Fibroblast of the aortic adventitia (primary cell): Measurements from ENCODE around the gene SLC2A13. TPM values are rescaled to one million over a fixed set of nuclear protein-coding genes. Genes with fewer than 3 reads are reported as not detected.

Experiments
- DNase-seq: peaks from one replicate; pipeline ENCODE4 v3.0.0-alpha.2; 2010; ENCODE audit warnings: low read depth
- H3K4me3 ChIP-seq: 2 replicates; pipeline ENCODE4 v1.5.1; 2011; ENCODE audit warnings: low read depth, mild to moderate bottlenecking, control low read depth, low read length, moderate library complexity
- CTCF ChIP-seq: IDR thresholded peaks from 2 replicates; pipeline ENCODE4 v1.5.1; 2011; ENCODE audit warnings: mild to moderate bottlenecking, low read length, control low read depth, inconsistent platforms; ENCODE audit not compliant: insufficient read depth
- total RNA-seq: library from RNA; depleted of rRNA; stranded (reverse); fragments of >200 nt; gene quantifications from 2 replicates; pipeline ENCODE4 v1.2.3, GENCODE V29; 2012; ENCODE audit warnings: low replicate concordance

SLC2A13 gene
- 9.4 and 16.6 TPM in 2 replicates for total RNA-seq

- peak within 1 kb of the TSS; percentile 82 for H3K4me3 ChIP-seq
- DNase-seq: peak; percentile 56
- no peak for TF ChIP-seq CTCF
Observed at GRCh38 chr12:40105515-40106201, at the start of gene SLC2A13. SLC2A13 (minus strand) TSS chr12:40106081; CDS start chr12:40105808, 273 bp downstream.

GRCh38 chr12:40154381-40154780 lies 48.5 kb upstream of the SLC2A13 start:
- no peak overlapping the region for H3K4me3 ChIP-seq
- DNase-seq: no peak
- no peak for TF ChIP-seq CTCF

- TF ChIP-seq CTCF: no peak
- no peak for DNase-seq
- H3K4me3 ChIP-seq: no peak overlapping the region
Observed at GRCh38 chr12:40153432-40153831, 47.6 kb upstream of the SLC2A13 start.

- DNase-seq: peak; percentile 71
- TF ChIP-seq CTCF: peak; percentile 82
- H3K4me3 ChIP-seq: no peak overlapping the region
Observed at GRCh38 chr12:40152783-40153383, 47.0 kb upstream of the SLC2A13 start.

- no peak for DNase-seq
- no peak overlapping the region for H3K4me3 ChIP-seq
- no peak for TF ChIP-seq CTCF
Observed at GRCh38 chr12:40149673-40150260, 43.9 kb upstream of the SLC2A13 start.

DNA sequence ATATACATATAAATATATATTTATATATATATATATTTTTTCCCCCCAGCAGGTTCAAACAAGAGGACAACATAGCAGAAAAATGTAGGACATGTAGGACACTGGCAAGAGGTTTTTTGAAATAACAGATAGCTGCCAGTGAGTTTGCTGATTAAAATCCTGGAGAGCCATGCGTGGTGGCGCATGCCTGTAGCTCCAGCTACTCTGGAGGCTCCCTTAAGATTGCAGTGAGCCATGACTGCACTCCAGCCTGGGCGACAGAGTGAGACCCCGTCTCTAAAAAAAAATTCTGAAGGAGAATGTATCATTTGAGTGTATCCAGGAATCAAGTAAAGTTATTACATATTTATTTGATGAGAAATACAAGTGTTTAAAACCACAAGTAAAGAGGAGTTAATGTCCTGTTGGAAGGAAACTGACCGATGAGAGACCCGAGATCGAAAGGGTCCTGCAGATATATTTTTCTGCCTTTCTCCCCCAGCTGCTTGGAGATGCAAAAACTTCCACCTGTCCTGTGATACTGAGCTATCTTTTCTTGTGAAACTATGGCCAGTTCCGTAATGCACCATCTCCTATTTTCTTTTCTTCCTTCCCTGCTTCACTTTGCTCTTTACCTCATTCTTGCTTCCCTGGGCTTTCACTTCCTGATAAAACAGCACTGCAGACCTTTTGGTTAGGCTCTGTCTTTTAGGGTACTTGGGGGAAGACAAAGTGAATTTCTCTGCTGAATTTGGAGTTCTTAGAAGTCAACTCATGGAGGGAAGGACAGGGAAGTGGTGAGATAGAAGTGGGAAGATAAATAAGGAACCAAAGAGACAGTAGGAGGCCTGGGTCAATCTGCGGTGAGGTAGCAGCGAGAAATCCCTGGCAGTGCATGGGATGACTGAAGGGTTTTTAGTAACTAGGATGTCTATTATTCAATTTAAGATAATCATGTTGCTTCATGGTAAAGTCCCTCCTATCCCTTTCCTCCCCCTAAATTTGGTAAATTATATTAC lies 41.2 kb upstream of the SLC2A13 start:
- no peak for DNase-seq
- no peak for TF ChIP-seq CTCF
- H3K4me3 ChIP-seq: no peak overlapping the region
